ENCODE data around the gene TBC1D9B. TPM values are rescaled to one million over a fixed set of nuclear protein-coding genes. Genes with fewer than 3 reads are reported as not detected.

TBC1D9B gene
- total RNA-seq, 1 donor from 2014 or later, result 136 TPM

DNA sequence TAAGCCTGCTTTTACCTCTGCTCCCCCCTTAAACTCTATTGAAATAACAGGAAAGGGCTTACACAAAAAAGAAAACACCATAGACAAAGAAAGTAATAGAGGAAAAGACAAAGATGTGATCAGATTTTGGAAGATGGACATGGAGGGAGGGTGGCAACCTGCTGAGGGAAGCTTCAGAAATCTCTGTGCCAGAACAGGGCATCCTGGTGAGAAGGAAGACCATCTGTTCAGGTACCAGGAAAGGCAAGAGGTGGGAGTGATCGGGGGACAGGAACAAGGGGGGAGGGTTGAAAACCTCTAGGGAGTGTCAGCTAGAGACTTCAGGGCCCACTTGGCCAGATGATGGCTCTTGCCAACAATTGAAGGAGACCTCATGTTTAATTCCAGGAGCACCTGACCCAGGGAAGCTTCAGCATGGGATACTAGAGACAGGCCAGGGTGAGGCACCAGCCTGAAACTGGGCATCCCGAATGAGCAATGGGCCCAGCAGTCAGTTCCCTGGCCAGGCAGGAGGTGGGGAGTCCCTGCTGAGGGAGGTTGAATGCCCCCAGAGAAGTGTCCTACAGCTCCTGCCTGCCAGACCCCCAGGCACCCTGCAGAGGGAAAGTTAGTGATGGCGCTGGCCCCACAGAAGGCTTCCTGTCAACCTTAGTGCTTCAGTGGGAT is 78.8 kb downstream of the TBC1D9B start:
- Mint-ChIP-seq H3K36me3 (ENCODE audit: unreplicated experiment) (peaks cover 81% of the 10 kb centered on the region), H3K4me1 (ENCODE audit: unreplicated experiment) (peaks cover 23% of the 10 kb centered on the region), H3K9me3 (ENCODE audit: unreplicated experiment) (no peaks in the 10 kb centered on the region), H3K27ac (ENCODE audit: unreplicated experiment) (no peak overlapping the region), H3K27me3 (ENCODE audit: unreplicated experiment) (no peaks in the 10 kb centered on the region), H3K4me3 (ENCODE audit: unreplicated experiment) (no peak overlapping the region)
- DNase-seq (ENCODE audit: extremely low spot score, unreplicated experiment), result no peak
- TF ChIP-seq, protein P1, sequence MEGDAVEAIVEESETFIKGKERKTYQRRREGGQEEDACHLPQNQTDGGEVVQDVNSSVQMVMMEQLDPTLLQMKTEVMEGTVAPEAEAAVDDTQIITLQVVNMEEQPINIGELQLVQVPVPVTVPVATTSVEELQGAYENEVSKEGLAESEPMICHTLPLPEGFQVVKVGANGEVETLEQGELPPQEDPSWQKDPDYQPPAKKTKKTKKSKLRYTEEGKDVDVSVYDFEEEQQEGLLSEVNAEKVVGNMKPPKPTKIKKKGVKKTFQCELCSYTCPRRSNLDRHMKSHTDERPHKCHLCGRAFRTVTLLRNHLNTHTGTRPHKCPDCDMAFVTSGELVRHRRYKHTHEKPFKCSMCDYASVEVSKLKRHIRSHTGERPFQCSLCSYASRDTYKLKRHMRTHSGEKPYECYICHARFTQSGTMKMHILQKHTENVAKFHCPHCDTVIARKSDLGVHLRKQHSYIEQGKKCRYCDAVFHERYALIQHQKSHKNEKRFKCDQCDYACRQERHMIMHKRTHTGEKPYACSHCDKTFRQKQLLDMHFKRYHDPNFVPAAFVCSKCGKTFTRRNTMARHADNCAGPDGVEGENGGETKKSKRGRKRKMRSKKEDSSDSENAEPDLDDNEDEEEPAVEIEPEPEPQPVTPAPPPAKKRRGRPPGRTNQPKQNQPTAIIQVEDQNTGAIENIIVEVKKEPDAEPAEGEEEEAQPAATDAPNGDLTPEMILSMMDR (IDR thresholded peaks at IDR 0.05), result no peak

DNA sequence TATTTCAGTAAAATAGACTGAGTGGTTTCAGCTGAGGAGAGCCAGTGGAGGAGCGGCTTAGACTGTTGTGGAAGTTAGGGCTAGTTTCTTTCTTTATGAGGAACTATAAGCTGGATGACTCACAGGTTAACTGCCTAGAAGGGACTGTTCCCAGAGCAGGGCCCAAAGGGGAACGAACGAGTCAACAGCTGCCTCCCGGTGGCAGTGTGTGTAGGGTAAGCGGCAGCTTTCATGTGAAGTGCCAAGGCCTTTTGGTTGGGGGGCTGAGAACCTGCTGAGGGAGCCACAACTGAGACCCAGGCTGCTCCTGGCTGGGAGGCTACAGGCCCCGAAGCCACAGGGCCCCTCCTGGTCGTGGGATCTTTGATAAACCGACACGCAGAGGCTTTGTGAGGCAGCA is 80.0 kb downstream of the TBC1D9B start:
- H3K9me3 Mint-ChIP-seq (ENCODE audit: unreplicated experiment), result no peaks in the 10 kb centered on the region
- H3K36me3 Mint-ChIP-seq (ENCODE audit: unreplicated experiment), result peaks cover 79% of the 10 kb centered on the region
- peak overlapping the region; percentile 34 for H3K27ac Mint-ChIP-seq (ENCODE audit: unreplicated experiment)
- H3K27me3 Mint-ChIP-seq (ENCODE audit: unreplicated experiment), result no peaks in the 10 kb centered on the region
- H3K4me1 Mint-ChIP-seq (ENCODE audit: unreplicated experiment), result peaks cover 32% of the 10 kb centered on the region
- no peak overlapping the region for H3K4me3 Mint-ChIP-seq (ENCODE audit: unreplicated experiment)
- DNase-seq (ENCODE audit: extremely low spot score, unreplicated experiment), result no peak
- TF ChIP-seq, protein P1 (IDR thresholded peaks at IDR 0.05), result no peak

DNA sequence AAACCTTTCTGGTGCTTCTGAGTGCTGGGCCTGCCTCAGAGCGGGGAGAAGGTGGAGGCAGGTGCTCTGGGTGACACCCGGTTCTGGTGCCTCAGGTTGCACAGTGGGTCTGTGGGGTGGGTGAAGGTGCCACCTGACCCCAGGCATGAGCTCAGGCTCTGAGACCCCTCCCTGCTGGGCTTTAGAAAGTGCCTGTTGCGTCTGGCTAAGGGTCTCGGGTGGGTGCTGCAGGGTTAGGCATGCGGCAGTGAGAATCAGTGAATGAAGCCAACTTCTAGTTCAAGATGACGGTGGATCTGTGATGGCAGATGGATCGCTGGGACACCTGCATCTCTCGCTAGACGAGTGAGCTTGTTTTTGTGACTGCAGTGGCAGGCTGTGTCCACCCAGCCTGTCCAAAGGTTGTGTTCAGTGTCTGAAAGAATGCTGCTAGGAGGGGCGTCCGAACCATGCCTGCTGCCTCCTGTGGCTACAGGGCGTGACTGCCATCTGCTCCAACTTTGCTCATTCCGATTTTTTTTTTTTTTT is 82.0 kb downstream of the TBC1D9B start:
- peaks cover 67% of the 10 kb centered on the region for H3K36me3 Mint-ChIP-seq (ENCODE audit: unreplicated experiment)
- H3K27me3 Mint-ChIP-seq (ENCODE audit: unreplicated experiment), result no peaks in the 10 kb centered on the region

DNA sequence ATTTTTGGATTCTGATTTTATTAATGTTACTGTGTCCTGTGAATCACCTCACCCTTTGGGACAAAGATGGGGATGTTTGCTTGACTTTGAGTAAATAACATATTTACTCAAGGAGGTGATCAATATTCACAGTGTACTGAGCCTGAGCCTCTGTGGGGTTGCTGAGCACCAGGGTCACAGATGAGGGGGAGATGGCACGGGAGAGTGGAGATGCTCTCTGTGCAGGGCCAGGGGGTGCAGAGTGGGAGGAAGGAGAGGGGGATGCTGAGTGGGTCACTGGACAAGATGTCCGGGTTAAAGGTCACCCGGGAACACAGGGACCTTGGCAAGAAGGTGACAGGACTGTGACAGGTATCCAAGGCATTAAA is 83.0 kb downstream of the TBC1D9B start:
- DNase-seq (ENCODE audit: extremely low spot score, unreplicated experiment), result no peak
- Mint-ChIP-seq H3K4me1 (ENCODE audit: unreplicated experiment) (peaks cover 43% of the 10 kb centered on the region), H3K4me3 (ENCODE audit: unreplicated experiment) (peak overlapping the region; percentile 16), H3K9me3 (ENCODE audit: unreplicated experiment) (no peaks in the 10 kb centered on the region), H3K27me3 (ENCODE audit: unreplicated experiment) (no peaks in the 10 kb centered on the region), H3K27ac (ENCODE audit: unreplicated experiment) (no peak overlapping the region), H3K36me3 (ENCODE audit: unreplicated experiment) (peaks cover 60% of the 10 kb centered on the region)
- TF ChIP-seq, protein P1 (IDR thresholded peaks at IDR 0.05), result no peak

More for the DNA sequence above, 82.0 kb downstream of the TBC1D9B start:
- H3K9me3 Mint-ChIP-seq (ENCODE audit: unreplicated experiment), result no peaks in the 10 kb centered on the region
- peaks cover 37% of the 10 kb centered on the region for H3K4me1 Mint-ChIP-seq (ENCODE audit: unreplicated experiment)
- no peak overlapping the region for H3K27ac Mint-ChIP-seq (ENCODE audit: unreplicated experiment)
- TF ChIP-seq, protein P1 (IDR thresholded peaks at IDR 0.05), result no peak
- DNase-seq (ENCODE audit: extremely low spot score, unreplicated experiment), result no peak
- H3K4me3 Mint-ChIP-seq (ENCODE audit: unreplicated experiment), result no peak overlapping the region

DNA sequence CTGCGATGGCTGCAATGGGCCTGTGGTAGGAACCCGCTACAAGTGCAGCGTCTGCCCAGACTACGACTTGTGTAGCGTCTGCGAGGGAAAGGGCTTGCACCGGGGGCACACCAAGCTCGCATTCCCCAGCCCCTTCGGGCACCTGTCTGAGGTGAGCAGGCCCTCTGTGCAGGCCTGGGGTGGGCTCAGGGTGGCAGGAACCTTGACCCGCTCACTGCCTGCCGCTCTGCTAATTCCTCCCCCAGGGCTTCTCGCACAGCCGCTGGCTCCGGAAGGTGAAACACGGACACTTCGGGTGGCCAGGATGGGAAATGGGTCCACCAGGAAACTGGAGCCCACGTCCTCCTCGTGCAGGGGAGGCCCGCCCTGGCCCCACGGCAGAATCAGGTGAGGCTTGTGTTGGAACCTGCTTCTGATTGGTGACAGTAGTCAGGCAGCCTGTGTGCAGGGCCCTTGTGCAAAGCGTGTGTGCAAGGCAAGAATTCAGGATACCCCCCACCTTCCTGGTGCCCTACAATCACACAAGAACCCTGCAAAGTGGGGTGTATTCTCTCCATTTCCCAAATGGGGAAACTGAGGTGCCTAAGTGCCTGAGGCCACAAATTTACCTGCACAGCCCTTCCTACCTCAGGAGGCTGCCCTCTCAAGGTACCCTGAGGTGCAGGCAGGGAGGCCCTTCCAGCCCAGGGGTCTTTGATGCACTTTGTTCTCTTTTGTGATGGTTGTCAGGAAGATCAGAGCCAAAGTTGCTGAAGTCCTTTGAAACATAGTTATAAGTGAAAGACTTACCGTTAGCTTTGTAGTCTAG is 83.6 kb downstream of the TBC1D9B start:
- Mint-ChIP-seq H3K27ac (ENCODE audit: unreplicated experiment) (no peak overlapping the region), H3K36me3 (ENCODE audit: unreplicated experiment) (peaks cover 54% of the 10 kb centered on the region), H3K9me3 (ENCODE audit: unreplicated experiment) (no peaks in the 10 kb centered on the region), H3K4me3 (ENCODE audit: unreplicated experiment) (peak overlapping the region; percentile 14), H3K4me1 (ENCODE audit: unreplicated experiment) (peaks cover 46% of the 10 kb centered on the region), H3K27me3 (ENCODE audit: unreplicated experiment) (no peaks in the 10 kb centered on the region)
- TF ChIP-seq, protein P1 (IDR thresholded peaks at IDR 0.05), result no peak
- no peak for DNase-seq (ENCODE audit: extremely low spot score, unreplicated experiment)

All from osteocyte (in vitro differentiated cells).